Measurements from ENCODE around the gene WDR46. TPM values are rescaled to one million over a fixed set of nuclear protein-coding genes. Genes with fewer than 3 reads are reported as not detected.

The WDR46 gene
- total and polyA plus RNA-seq, 2 of the 13 experiments (the other 11 are each of a cell fraction or from before 2014, with no cell fraction given), result 47.4 to 105 TPM

GRCh38 chr6:33299237-33299944 is 10.4 kb upstream of the WDR46 start (continued):
- TF ChIP-seq THAP7 (CRISPR knock-in tag; IDR thresholded peaks at IDR 0.05), result peak; percentile 94; the same call in 1 of the 2 replicates
- no peak; the same call in 1 of the 2 replicates for TF ChIP-seq KLF13 (CRISPR knock-in tag; IDR thresholded peaks at IDR 0.05)
- peak; percentile 61; the same call in 1 of the 2 replicates for TF ChIP-seq PCBP1 (IDR thresholded peaks at IDR 0.05; ENCODE audit: borderline replicate concordance, low read depth, low read length)
- TF ChIP-seq POGZ (CRISPR knock-in tag; IDR thresholded peaks at IDR 0.05), result peak; percentile 78
- TF ChIP-seq, protein P1, sequence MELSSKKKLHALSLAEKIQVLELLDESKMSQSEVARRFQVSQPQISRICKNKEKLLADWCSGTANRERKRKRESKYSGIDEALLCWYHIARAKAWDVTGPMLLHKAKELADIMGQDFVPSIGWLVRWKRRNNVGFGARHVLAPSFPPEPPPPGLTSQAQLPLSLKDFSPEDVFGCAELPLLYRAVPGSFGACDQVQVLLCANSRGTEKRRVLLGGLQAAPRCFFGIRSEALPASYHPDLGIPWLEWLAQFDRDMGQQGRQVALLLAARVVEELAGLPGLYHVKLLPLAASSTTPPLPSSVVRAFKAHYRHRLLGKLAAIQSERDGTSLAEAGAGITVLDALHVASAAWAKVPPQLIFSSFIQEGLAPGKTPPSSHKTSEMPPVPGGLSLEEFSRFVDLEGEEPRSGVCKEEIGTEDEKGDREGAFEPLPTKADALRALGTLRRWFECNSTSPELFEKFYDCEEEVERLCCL (CRISPR knock-in tag; IDR thresholded peaks at IDR 0.05; ENCODE audit: borderline replicate concordance), result no peak
- TF ChIP-seq ZNF235 (CRISPR knock-in tag; IDR thresholded peaks at IDR 0.05; ENCODE audit: borderline replicate concordance), result 0 out of 2 replicates have a peak, but pooled peaks have one; percentile 95
- peak; percentile 78 for TF ChIP-seq ZFX (CRISPR knock-in tag; IDR thresholded peaks at IDR 0.05; ENCODE audit: low read depth)
- TF ChIP-seq SRSF4 (IDR thresholded peaks at IDR 0.05; ENCODE audit: low read depth, low read length, poor library complexity, severe bottlenecking), result no peak
- TF ChIP-seq, protein P2, sequence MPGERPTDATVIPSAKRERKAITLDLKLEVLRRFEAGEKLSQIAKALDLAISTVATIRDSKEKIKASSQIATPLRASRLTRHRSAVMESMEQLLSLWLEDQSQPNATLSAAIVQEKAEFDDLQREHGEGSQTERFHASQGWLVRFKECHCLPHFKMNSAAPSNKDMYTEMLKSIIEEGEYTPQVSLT (CRISPR knock-in tag; IDR thresholded peaks at IDR 0.05; ENCODE audit: borderline replicate concordance, low read depth), result no peak
- TF ChIP-seq RBFOX2 (IDR thresholded peaks at IDR 0.05; ENCODE audit: low read depth, low read length), result peak; percentile 87
- peak; percentile 40 for TF ChIP-seq ZBTB14 (CRISPR knock-in tag; IDR thresholded peaks at IDR 0.05)
- peak; percentile 89 for TF ChIP-seq HIVEP1 (CRISPR knock-in tag; IDR thresholded peaks at IDR 0.05)
- 0 out of 2 replicates have a peak, but pooled peaks have one; percentile 59 for TF ChIP-seq ZC3H4 (CRISPR knock-in tag; IDR thresholded peaks at IDR 0.05; ENCODE audit: borderline replicate concordance)
- peak; percentile 96 for TF ChIP-seq ZNF878 (CRISPR knock-in tag; IDR thresholded peaks at IDR 0.05)
- TF ChIP-seq SOX5 (CRISPR knock-in tag; IDR thresholded peaks at IDR 0.05; ENCODE audit: borderline replicate concordance), result no peak
- peak; percentile 35; the same call in 1 of the 2 replicates for TF ChIP-seq SOX13 (IDR thresholded peaks at IDR 0.05)
- TF ChIP-seq SOX13 (CRISPR knock-in tag; conservative IDR thresholded peaks at IDR 0.05 in 1 of 2, IDR thresholded peaks at IDR 0.05 in 1 of 2), result peak in 1 of 2 experiments; percentile 14; a peak in 1 of 4 replicates
- TF ChIP-seq KMT2A (CRISPR knock-in tag; IDR thresholded peaks at IDR 0.05), result peak; percentile 85
- TF ChIP-seq, protein P3, sequence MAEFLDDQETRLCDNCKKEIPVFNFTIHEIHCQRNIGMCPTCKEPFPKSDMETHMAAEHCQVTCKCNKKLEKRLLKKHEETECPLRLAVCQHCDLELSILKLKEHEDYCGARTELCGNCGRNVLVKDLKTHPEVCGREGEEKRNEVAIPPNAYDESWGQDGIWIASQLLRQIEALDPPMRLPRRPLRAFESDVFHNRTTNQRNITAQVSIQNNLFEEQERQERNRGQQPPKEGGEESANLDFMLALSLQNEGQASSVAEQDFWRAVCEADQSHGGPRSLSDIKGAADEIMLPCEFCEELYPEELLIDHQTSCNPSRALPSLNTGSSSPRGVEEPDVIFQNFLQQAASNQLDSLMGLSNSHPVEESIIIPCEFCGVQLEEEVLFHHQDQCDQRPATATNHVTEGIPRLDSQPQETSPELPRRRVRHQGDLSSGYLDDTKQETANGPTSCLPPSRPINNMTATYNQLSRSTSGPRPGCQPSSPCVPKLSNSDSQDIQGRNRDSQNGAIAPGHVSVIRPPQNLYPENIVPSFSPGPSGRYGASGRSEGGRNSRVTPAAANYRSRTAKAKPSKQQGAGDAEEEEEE (CRISPR knock-in tag; IDR thresholded peaks at IDR 0.05; ENCODE audit: borderline replicate concordance), result no peak
- TF ChIP-seq ZFP62 (CRISPR knock-in tag; IDR thresholded peaks at IDR 0.05), result 0 out of 2 replicates have a peak, but pooled peaks have one; percentile 52
- peak; percentile 82 for TF ChIP-seq ELF3 (CRISPR knock-in tag; IDR thresholded peaks at IDR 0.05)
- peak; percentile 88 for TF ChIP-seq XBP1 (CRISPR knock-in tag; IDR thresholded peaks at IDR 0.05)
- TF ChIP-seq SP140L (CRISPR knock-in tag; IDR thresholded peaks at IDR 0.05; ENCODE audit: borderline replicate concordance), result no peak; the same call in 1 of the 2 replicates
- peak; percentile 88 to 95 for TF ChIP-seq POLR2A (IDR thresholded peaks at IDR 0.05; ENCODE audit: insufficient read depth in 1 of 2, low read depth in 2 of 2, low read length in 2 of 2)
- TF ChIP-seq SIX4 (CRISPR knock-in tag; IDR thresholded peaks at IDR 0.05), result no peak; the same call in 1 of the 2 replicates
